HEK293T (cell line): ENCODE results near the gene CERS3.

Experiments
- ARNT ChIP-seq: fragments of 450-650 bp; IDR thresholded peaks from 2 replicates; pipeline ENCODE4 v1.6.1; 2017; ENCODE audit warnings: mild to moderate bottlenecking
- BHLHE40 ChIP-seq: fragments of 450-650 bp; IDR thresholded peaks from 2 replicates; pipeline ENCODE4 v1.6.1; 2016; ENCODE audit warnings: mild to moderate bottlenecking, moderate library complexity, borderline replicate concordance
- CTBP1 ChIP-seq: fragments of 450-650 bp; IDR thresholded peaks from 2 replicates; pipeline ENCODE4 v1.6.1; 2016; ENCODE audit warnings: borderline replicate concordance
- ELF4 ChIP-seq: fragments of 450-650 bp; IDR thresholded peaks from 2 replicates; pipeline ENCODE4 v1.6.1; 2017; ENCODE audit warnings: antibody characterized with exemption
- FOXK2 ChIP-seq: fragments of 450-650 bp; IDR thresholded peaks from 2 replicates; pipeline ENCODE4 v1.6.1; 2016; ENCODE audit warnings: mild to moderate bottlenecking
- HDGF ChIP-seq: fragments of 450-650 bp; IDR thresholded peaks from 2 replicates; pipeline ENCODE4 v1.6.1; 2017; ENCODE audit warnings: antibody characterized with exemption, borderline replicate concordance
- NFRKB ChIP-seq: fragments of 450-650 bp; IDR thresholded peaks from 2 replicates; pipeline ENCODE4 v1.6.1; 2016; ENCODE audit warnings: mild to moderate bottlenecking, moderate library complexity
- PKNOX1 ChIP-seq: fragments of 450-650 bp; IDR thresholded peaks from 2 replicates; pipeline ENCODE4 v1.6.1; 2016
- SP1 ChIP-seq: fragments of 450-650 bp; IDR thresholded peaks from 2 replicates; pipeline ENCODE4 v1.6.1; 2017
- TARDBP ChIP-seq: fragments of 450-650 bp; IDR thresholded peaks from 2 replicates; pipeline ENCODE4 v1.6.1; 2016
- ZNF384 ChIP-seq: fragments of 450-650 bp; IDR thresholded peaks from 2 replicates; pipeline ENCODE4 v1.6.1; 2016

- no peak for TF ChIP-seq PKNOX1
- no peak for TF ChIP-seq HDGF
- no peak for TF ChIP-seq NFRKB
- no peak for TF ChIP-seq SP1
- TF ChIP-seq ZNF384 = no peak
- no peak for TF ChIP-seq BHLHE40
- TF ChIP-seq ARNT = no peak
- TF ChIP-seq TARDBP = no peak
- TF ChIP-seq ELF4 = no peak
- TF ChIP-seq FOXK2 = no peak
- no peak for TF ChIP-seq CTBP1
Observed at GRCh38 chr15:100528833-100529428, at the start of gene CERS3.
